Mesenteric fat pad (tissue), 1 donor: ENCODE results near the gene FKBP10. TPM values are rescaled to one million over a fixed set of nuclear protein-coding genes. Genes with fewer than 3 reads are reported as not detected.
"Not testable (repeated sequence)": the region's sequence is repeated elsewhere in the genome, so short reads cannot be mapped to it uniquely, and the experiment has no call there.

Experiments
- DNase-seq: peaks from one replicate; pipeline ENCODE4 v3.0.0-alpha.2; 2020; ENCODE audit warnings: low spot score
- total RNA-seq: library from RNA; stranded (reverse); fragmentation: NEBNext Ultra II Directional; extraction: Animal tissue kit (Norgen Biotek cat#: 25700); gene quantifications from one replicate; pipeline ENCODE4 v1.2.1, GENCODE V29; 2021
- donor health status: DM: yes; HTN: yes; CAD: no.

FKBP10 gene
- total RNA-seq, 1 donor from 2014 or later: 35.7 TPM

GRCh38 chr17:41810659-41811548 lies 1.9 kb upstream of the FKBP10 start:
- no peak for DNase-seq

DNA sequence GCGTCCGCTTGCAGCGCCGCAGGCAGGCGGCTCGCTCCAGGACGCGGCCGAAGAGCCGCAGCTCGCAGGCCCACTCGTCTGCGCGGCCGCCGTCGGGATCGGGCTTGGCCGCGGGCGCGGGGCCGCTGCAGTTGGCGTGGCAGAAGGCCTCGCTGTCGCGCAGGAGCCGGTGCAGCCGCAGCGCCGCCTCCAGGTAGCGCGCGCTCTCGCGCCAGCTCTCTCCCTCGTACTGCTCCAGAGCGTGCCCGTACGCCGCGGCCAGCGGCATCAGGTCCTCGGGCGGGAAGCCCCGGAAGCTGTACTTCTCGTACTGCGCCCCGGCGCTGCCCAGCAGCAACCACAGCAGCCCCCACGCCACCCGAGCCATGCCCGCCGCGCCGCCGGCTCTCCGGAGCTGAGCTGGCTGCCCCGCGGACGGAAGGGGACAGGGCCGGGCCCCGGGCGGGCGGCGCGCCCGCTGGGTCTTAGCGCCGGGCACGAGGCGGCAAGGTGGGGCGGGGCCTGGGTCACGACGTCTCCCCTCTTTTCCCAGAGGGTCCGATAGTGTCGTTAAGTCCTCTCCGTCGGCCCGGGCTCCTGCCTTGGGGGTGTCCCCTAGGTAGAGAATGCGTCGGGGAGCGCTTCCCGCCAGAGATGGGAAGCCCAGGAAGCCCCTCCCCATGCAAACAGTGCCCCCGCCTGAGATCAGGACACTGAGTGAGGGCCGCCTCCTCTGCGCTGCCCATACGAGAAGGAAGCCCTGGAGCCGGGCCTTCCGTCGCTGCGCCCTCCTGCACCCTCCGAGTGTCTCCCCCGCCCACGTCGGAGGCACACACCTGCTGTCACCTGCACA lies 1.0 kb upstream of the FKBP10 start, which contains the start of gene P3H4:
Gene P3H4, minus strand, starts transcription at position 401 of the 832 bp plus-strand sequence. Its CDS starts 34 bp downstream, at position 367.
- no peak for DNase-seq

DNA sequence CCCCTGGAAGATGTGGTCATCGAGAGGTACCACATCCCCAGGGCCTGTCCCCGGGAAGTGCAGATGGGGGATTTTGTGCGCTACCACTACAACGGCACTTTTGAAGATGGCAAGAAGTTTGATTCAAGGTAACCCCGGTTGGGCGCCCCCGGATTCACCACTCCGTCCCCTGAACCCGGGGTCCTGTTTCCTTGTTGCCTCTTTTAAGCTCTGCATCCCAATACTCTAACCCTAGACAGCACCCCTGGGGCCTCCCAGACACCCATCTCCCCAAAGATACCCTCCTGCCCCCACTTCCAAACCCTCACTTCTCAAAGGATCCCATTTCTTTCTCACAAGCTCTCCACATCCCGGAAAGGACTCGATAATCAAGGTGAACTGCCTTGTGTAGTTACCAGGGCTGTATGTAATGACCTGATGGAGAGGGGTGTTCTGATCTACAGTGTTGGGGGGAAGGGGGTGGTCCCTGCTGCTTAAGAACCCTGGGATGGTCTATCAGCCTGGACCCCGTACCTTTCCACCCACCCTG lies 412 bp downstream of the FKBP10 start:
- DNase-seq: no peak

DNA sequence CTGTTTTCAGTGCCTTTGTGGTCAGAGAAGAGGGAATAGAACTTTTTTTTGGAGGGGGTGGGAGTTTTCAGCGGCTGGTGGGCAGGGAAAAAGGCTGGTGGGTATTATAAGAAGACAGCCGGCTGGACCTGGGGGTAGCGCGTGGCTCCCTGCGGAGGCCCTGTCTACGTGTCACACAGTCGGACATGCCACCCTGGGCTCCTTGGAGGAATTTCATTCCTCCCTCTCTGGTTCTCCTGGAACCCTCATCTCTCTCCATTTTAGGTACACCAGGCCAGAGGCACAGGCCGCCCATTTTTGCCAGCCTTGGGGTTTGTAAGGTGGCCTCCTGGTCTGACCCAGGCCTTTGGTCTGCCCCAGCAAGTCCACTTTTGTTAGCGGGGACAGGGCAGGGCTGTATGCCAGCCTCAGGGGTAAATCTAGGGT lies 908 bp downstream of the FKBP10 start:
- DNase-seq: no peak

DNA sequence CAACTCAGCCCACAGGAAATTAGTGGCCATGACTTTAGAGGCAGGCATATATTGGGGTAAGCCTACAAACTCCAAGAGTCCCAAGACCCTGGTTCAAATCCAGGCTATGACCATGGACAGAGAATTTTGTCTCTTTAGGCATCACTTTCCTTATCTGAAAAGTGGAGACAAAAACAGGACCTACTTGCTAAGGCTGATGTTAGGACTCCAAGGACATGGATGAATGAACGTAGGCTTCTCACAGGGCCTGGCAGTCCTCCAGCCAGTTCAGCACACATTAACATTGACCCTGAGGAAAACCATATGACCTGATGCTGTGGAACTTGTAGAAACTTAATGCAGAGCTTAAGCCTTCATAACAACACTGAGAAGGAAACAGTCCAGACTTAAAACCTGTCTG lies 1.4 kb downstream of the FKBP10 start:
- no peak for DNase-seq

GRCh38 chr17:41816637-41817320 lies 4.0 kb downstream of the FKBP10 start:
- no peak for DNase-seq

DNA sequence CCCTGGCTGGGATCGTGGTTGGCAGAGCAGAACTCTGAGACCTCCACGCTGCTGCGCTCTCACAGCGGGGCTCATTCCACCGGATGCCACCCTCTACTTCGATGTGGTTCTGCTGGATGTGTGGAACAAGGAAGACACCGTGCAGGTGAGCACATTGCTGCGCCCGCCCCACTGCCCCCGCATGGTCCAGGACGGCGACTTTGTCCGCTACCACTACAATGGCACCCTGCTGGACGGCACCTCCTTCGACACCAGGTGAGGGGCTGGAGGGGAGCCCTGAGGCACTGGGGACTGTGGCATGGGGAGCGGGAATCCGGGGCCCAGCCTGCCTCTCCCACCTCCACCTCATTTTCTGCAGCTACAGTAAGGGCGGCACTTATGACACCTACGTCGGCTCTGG lies 5.2 kb downstream of the FKBP10 start:
- DNase-seq: no peak

- DNase-seq: no peak
Measured at GRCh38 chr17:41821776-41822175, 9.0 kb downstream of the FKBP10 start.

GRCh38 chr17:41822216-41823140 lies 9.7 kb downstream of the FKBP10 start:
- DNase-seq: no peak

- DNase-seq: no peak
Measured at GRCh38 chr17:41823141-41823524, 10.3 kb downstream of the FKBP10 start.

GRCh38 chr17:41823580-41823979 lies 10.8 kb downstream of the FKBP10 start:
- DNase-seq: no peak

DNA sequence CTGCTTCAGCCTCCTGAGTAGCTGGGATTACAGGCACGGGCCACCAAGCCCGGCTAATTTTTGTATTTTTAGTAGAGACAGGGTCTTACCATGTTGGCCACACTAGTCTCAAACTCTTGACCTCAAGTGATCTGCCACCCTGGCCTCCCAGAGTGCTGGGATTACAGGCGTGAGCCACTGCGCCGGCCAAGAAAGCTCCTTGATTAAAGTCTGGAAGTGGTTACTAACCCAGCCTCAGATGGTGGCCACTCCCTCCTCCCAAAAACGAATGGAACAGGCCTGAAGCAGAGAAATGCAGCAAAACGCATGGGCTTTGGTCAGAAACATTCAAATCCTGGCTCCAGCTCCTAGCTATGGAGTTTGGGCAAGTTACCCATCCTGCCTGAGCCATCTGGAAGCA lies 11.3 kb downstream of the FKBP10 start:
- DNase-seq: no peak

DNA sequence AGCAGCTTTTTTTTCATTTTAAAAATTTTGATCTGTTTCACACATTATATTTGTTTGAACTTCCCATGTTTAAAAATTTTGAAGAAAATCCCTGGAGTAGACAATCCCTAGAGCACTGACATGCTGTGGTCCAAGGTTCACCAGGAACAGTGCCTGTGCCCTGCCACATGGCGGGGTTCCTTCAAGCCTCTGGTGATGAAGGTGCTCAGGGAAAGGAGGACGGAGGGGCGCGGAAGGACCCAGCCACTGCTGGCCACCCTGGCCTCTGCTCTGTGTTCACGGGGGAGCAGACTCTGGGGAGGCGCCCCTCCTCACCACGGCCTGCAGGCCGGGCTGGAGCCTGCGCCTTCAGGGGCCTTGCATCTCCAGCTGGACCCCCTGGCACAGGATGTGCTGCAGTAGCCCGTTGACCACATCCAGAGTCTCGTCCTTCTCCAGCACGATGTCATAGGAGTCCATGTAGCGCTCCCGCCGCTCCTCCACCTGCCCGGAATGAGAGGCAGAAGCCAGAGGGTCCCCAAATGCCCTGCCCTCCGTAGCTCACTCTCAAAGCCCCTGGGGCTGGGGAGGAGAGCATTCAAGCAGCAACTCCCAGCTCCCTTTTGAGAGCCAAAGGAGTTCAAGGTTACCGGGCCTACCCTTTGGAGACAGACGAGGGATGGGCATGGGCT lies 12.5 kb downstream of the FKBP10 start:
- DNase-seq: no peak

DNA sequence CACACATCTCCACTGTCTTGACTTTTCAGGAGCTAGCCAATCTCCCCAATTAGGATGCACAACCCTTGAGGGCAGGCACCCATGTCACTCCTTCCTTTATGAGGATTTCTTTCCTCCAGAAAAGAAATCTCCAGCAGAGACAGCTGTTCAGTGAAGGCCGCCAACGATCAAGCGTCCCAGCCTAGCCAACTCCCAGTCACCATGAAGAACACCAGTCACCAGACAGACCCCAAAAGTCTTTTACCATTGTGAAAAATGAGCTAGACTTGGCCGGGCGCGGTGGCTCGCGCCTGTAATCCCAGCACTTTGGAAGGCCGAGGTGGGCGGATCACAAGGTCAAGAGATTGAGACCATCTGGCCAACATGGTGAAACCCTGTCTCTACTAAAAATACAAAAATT lies 17.2 kb downstream of the FKBP10 start:
- not testable (repeated sequence) for DNase-seq

DNA sequence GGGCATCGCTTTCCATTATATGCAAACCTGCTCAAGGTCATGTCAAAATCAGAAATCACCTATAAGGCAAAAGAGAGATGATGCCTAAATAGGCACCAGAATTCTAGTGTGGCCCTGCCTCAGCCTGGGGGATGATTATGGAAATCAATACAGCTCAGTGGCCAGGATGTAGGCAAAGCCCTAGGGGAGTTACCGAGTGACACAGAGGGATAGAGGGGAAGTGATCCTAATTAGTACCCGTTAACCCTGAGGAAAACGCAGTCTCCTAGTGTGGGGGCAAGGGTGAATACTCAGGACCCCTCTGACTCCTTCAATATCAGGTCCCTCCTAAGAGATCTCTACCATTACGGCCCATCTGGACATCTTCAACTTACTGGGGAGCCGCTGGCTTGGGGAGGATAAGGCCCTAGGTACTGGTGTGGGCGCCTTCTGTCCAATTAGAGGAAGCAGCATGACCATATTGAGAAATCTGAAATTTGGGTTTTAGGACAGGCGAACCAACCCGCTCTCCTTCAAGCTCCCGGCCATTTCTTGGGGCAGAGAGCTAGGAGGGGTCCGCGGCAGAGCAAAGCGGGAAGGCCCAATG lies 22.5 kb downstream of the FKBP10 start:
- DNase-seq: no peak

DNA sequence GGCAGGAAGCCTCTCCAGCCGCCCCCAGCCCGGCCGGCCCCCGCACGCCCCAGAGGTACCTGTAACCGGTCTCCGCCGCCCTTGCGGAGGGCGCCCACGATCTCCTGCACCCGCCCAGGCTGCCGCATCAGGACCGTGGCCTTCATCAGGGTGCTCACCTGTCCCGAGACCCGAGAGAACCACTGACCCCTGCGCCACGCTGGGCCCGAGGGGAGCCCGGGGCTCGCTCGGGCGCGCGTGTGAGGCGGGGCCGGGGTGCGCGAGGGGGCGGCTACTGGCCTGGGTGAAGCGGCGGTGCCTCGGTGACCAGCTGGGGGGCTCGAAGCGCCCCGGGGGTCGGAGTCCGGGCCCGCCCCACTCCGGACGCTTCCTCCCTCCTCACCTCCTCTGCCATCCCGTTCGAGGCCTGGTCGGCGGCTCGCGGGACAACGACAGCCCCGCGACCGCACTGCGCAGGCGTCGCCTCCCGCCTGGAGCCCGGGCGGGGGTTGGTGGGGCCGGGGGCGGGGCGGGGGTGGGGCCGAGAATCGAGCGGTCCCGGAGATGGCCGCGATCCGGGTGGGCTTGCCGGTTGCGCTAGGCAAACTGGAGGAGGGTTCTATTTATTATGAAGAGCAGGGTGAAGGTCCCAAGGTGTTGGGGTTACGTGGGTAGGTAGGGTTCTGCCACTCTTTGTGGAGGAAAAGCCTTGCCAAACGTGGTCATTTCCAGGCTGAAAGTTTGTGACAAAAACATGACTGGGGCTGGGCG lies 23.2 kb downstream of the FKBP10 start, which contains the start of gene NT5C3B:
Gene NT5C3B, minus strand, starts transcription at position 433 of the 750 bp plus-strand sequence. Its CDS starts 39 bp downstream, at position 394.
- DNase-seq: no peak

- no peak for DNase-seq
Measured at GRCh38 chr17:41836550-41837196, 23.9 kb downstream of the FKBP10 start.
